Renal pelvis (tissue), 4 donors: ENCODE results near the gene MAP2. TPM values are rescaled to one million over a fixed set of nuclear protein-coding genes. Genes with fewer than 3 reads are reported as not detected.
"Not testable (repeated sequence)": the region's sequence is repeated elsewhere in the genome, so short reads cannot be mapped to it uniquely, and the experiment has no call there.

Experiments used
- DNase-seq: peaks from one replicate; pipeline ENCODE4 v3.0.0-alpha.2; 2013
- polyA plus RNA-seq, 3 donors: library from polyadenylated mRNA; unstranded; fragments of 120-200 nt; gene quantifications; one replicate each; pipeline ENCODE4 v1.2.1, GENCODE V29; 2013; ENCODE audit not compliant: insufficient read length in 3 of 3

Gene MAP2
- polyA plus RNA-seq, 3 donors = 27.9 to 31.7 (median 28.4) TPM

GRCh38 chr2:209473930-209474419, 50.1 kb downstream of the MAP2 start:
- no peak for DNase-seq

GRCh38 chr2:209474960-209475359, 51.1 kb downstream of the MAP2 start:
- DNase-seq = no peak

- peak; percentile 92 for DNase-seq
These were observed 52.7 kb downstream of the MAP2 start for GRCh38 chr2:209476367-209477208.

GRCh38 chr2:209492296-209492695, 68.4 kb downstream of the MAP2 start:
- DNase-seq = not testable (repeated sequence)

- DNase-seq = not testable (repeated sequence)
These were observed 71.3 kb downstream of the MAP2 start for GRCh38 chr2:209495068-209495620.

GRCh38 chr2:209495855-209496585, 72.2 kb downstream of the MAP2 start:
- DNase-seq = no peak

GRCh38 chr2:209496586-209496982, 72.7 kb downstream of the MAP2 start:
- DNase-seq = no peak

GRCh38 chr2:209498614-209499013, 74.8 kb downstream of the MAP2 start:
- DNase-seq = no peak

- DNase-seq = no peak
These were observed 75.2 kb downstream of the MAP2 start for GRCh38 chr2:209499069-209499468.

- DNase-seq = no peak
These were observed 77.7 kb downstream of the MAP2 start for GRCh38 chr2:209501579-209501978.

GRCh38 chr2:209505410-209505809, 81.6 kb downstream of the MAP2 start:
- DNase-seq = no peak

- no peak for DNase-seq
These were observed 84.4 kb downstream of the MAP2 start for GRCh38 chr2:209508255-209508654.

- no peak for DNase-seq
These were observed 87.8 kb downstream of the MAP2 start for GRCh38 chr2:209511637-209512036.

- no peak for DNase-seq
These were observed 89.1 kb downstream of the MAP2 start for GRCh38 chr2:209512971-209513370.

- no peak for DNase-seq
These were observed 93.6 kb downstream of the MAP2 start for GRCh38 chr2:209517436-209517835.

GRCh38 chr2:209519271-209519670, 95.4 kb downstream of the MAP2 start:
- no peak for DNase-seq

- no peak for DNase-seq
These were observed 96.1 kb downstream of the MAP2 start for GRCh38 chr2:209519906-209520305.

- no peak for DNase-seq
These were observed 99.3 kb downstream of the MAP2 start for GRCh38 chr2:209523041-209523740.

GRCh38 chr2:209523867-209524266, 100.0 kb downstream of the MAP2 start:
- DNase-seq = no peak

- DNase-seq = no peak
These were observed 101.5 kb downstream of the MAP2 start for GRCh38 chr2:209525331-209525730.

GRCh38 chr2:209525834-209526281, 102.0 kb downstream of the MAP2 start:
- DNase-seq = peak; percentile 41

GRCh38 chr2:209526561-209526960, 102.7 kb downstream of the MAP2 start:
- no peak for DNase-seq
